Bone marrow (tissue), 2 donors: ENCODE data around the gene GNAZ.

Experiments used
- DNase-seq, 2 donors: peaks; one replicate each; lab custom pipeline; 2025; lab: John Stamatoyannopoulos, UW

GNAZ gene

DNA sequence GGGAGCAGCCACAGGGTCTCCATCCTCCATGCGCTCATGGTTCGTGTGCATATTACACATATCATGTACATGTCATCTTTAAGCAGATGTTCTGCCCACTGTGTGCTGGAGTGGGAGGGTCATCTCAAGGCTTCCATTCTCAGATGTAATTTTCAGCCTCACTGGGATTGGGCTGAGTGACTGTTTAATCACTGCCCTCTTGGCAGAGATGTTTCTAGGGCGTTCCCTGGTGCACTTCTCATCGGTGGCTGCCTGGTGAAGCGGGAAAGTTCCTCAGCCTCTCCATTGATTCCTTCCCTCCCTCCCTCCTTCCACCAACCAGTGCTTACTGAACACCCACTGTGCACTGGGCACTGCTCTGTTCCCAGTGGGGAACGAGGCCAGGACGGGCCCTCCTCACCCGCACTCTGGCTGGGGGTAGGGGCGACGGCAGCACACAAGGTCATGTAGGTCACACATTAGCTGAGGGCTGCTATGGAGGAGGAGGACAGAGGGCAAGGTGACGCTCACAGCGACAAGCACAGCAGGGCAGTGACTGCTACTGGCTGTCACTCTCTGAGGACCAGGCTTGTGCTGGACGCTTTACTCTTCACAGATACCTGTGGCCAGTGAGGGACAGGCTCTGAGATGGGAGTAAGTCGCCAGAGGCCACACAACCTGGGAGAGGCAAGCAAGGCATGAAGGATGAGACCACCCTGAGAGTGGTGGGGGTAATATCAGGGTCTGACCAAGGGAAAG lies 22.9 kb downstream of the GNAZ start:
- DNase-seq, result no peak

DNA sequence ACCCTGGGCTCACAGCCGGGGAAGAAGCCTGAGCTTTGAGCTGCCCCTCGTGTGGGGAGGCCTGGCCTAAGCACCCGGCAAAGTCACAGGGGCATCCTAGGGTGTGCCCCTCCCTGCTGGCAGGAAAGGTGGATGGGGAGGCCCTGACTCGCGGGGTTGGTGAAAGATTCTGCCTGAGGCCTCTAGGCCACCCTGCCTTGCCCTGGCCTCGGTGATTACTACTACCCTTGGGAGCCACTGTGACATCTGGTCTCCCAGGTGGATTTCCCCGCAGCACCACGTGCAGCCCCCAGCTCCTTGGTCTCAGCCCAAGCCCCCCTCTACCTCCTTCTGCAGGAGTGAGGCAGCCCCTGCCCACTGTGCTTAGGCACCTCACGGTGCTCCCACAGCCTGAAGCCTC lies 23.9 kb downstream of the GNAZ start:
- no peak for DNase-seq

DNA sequence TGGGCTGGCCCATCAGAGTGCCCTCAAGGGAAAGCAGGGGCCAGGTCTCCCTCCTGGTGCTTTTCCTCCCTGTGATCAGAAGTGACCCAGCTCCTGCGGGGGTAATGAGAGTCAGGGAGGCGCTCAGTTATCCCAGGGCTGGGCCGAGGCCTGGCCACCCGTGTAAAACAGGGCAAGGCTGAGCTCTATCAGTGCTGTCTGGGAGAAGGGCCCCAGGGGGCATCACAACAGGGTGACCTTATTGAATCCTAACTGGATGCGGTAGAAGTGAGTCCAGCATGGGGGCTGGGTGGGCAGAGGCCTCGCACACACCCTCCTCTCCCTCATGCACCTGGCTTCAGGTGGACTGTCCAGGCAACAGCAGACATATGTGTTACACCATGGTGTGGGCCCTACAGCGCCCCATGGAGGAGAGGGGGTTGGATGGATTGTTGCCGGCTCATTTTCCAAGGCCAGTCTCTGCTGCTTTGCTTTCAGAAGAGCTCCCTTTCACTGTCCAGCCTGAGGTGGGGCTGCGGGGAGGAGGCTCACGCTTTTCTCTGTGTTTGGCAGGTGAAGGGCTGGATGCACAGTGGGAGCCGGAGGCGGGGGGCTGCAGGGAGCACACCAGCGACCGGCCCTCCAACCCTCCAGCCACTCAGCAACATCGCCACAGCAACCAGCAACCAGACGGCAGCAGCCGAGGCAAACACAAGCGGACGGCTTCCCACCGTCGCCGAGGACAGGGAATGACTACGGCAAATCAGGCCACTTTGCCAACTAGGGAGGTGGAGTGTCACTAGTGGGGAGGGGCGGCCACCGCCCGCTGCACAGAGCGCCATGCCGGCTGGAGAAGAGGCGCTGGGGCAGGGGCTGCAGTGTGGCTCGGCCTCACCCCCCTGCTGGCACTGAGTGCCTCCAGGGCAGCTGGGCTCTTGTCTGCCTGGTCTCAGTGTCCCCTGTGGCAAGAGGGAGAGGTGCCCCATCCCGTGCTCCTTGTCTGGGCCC lies 24.7 kb downstream of the GNAZ start:
- no peak for DNase-seq

DNA sequence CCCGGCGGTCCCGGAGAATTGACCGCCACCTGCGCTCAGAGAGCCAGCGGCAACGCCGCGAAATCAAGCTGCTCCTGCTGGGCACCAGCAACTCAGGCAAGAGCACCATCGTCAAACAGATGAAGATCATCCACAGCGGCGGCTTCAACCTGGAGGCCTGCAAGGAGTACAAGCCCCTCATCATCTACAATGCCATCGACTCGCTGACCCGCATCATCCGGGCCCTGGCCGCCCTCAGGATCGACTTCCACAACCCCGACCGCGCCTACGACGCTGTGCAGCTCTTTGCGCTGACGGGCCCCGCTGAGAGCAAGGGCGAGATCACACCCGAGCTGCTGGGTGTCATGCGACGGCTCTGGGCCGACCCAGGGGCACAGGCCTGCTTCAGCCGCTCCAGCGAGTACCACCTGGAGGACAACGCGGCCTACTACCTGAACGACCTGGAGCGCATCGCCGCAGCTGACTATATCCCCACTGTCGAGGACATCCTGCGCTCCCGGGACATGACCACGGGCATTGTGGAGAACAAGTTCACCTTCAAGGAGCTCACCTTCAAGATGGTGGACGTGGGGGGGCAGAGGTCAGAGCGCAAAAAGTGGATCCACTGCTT lies 25.5 kb downstream of the GNAZ start:
- DNase-seq, result no peak

DNA sequence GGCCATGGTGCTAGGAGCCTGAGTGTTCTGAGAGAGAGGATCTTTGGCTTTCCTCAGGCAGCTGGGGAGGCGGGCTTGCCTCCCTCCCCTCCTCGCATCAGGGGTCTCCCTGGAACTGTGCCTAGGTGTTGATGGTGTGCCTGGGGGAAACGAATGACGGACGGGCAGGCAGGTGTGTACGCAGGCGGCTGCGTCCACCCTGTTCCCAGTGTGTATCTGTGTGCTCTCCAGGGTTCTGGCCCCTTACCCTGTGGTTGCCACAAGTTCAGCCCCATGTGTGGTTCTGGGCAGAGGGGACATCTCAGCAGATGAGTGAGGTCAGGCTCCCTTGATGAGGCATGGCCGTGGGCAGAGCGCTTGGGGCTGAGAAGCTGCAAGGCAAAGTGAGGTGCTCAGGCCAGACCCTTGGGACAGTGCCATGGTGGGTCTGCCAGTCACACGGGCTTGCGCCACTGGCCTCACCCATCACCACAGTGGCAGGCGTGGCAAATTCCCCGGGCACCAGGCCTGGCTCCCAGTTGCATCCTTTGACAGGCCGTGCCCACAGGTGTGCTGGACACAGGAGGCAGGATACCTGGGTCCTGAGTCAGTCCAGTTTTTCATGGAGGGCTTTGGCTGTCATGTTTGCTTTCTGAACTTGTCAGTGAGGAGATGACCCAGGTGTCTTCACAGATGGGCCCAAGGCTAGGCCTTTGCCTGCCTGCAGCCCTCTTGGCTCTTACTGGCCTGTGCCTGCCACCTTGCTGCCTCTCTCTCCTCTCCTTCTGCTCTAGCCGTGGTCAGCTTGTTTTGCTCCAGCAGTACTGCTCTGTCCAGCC lies 27.3 kb downstream of the GNAZ start:
- DNase-seq, result no peak

DNA sequence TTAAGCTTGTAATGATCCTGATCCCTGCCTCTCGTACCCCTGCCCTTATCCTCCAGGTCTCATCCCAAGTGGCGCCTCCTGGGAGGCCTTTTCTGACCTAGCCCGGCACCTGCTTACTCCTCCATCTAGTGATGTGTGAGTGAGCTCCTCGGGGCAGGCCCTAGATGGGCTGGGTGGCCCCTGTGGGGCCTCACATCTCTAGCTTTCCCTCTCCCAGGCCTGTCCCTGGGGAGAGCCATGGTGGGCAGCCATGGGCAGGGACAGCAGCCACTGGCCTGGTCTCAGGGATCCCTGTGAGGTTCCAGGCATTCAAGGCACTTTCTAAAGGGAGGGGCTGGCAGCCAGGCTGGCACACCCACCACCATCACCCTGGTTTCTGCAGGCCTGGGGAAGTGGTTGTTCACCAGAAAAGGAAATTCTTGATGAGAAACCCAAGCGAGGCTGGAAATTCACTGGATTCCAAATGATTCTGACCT lies 27.9 kb downstream of the GNAZ start:
- no peak for DNase-seq

DNA sequence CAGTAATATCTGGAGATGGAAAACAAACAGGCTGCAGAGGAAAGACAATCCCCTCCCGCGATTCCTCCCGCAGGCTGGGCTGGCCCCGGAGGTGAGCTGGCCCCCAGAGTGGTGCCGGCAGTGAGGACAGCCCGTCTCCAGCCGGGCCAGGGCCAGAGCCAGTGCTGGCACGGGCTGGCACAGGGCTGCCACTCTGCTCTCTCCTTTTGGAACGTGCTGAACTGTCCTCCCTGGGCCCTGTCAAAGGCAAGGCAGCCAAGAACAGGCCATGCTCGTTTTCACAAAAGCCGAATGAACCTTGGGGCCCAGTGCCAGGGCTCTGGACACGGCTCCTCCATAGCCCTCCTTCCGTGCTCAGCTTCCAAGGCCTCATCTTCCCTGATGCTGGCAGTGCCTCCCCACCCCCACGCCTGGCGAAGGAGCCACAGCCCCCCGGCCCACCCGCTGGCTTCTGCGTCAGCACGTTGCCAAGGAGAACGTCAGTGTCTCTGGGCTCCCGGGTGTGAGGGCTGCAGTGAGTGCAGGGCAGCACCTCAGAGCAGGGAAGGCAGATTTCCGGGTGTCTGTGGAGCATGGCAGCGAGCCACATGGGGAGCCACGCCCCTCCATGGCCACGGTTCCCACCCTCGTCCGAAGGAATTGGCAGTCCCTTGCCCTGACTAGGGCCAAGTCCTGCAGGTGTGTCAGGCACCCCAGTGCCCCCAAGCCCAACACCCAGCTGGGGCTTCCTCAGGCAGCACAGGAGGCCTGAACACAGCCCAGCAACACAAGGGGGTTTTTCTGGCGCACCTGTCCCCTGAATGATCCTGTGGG lies 28.6 kb downstream of the GNAZ start:
- no peak for DNase-seq

DNA sequence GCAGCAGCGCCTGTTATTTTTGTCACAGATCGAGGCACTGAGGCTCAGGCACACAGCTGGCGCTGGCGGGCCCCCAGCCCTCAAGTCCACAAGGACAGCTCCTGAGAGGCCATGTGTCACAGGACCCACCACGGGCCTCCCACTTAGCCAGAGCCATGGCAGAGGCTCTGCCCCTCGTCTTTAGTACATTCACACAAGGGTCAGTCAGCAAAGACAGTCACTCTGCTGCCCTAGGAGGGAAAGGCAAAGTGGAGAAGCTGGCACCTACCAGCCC lies 29.1 kb downstream of the GNAZ start:
- DNase-seq, result no peak

DNA sequence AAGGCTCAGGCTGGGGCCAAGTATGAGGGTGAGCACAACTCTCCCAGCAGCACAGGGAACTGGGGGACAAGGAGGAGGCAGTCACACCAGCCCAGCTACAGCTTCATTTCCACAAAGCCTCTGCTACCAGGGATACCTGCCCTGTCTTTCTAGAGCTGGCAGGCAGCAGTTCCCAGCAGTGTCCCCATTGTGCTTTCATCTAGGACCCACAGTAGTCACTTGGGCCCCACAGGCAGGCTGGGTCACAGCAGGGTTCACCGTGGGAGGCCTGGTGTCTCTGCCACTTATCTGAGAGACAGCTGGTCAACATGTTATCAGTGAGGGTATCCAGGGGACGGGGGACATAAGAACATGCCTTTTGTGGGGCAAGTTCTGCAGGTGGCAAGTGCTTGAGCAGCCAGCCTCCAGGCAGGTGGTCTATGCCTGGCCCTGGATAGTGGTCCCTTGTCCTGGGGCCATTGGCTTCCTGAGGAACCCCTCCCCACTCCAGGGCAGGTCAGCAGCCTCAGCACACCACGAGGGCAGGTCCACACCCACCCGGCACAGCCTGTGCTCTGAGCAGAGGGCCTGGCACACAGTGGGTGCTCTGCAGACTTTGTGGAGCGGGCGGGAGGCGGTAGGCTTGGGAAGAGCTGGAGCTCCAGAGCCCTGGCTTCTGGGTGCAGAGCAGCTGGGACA lies 29.9 kb downstream of the GNAZ start:
- no peak for DNase-seq

DNA sequence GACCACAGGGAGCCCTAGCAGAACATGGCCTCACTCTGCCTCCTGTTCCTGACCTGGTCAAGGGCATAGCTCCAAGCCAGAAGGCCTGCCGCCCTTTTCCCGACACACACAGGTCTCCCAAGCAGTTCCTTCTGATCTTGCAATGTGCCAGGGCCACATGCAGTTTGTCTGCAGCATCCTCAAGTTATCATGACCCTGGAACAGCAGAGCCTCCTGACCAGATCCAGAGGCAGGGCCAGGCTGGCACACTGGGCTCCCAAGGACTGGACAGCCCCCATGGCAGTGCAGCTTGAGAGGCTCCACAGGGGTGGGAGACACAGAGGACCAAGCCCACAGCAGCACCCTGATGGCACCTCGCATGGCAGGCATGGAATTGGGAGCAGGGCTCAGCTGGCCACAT lies 31.2 kb downstream of the GNAZ start:
- no peak for DNase-seq

DNA sequence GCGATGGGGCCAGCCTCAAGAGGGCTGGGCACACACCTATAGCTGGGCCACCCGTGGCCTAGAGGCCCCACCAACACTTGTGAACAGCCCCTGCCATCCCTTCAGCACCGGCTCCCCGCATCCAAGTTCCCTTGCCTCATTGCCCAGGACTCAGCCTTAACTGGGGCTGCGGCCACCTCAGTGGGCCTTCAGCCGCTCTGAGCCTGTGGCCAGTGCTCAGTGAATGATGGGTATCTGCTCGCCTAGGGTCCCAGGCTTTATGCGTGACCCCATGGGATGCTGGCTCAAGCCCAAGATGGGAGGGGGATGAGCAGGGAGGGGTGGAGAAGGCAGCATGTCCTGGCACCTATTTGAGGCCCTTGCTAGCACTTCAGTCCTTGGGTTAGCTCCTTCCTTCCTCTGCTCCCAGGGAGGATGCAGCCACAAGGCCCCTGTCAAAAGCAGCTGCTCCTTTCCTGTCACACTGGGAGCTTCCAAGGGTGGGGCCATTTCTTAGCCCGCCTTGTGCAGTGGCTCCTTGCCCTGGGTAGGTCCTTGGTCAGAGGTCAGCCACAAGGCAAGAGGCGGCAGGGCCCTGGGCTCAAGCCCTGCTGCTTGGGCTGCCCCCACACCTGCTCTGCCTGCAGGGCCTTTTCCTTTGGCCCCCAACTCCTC lies 31.8 kb downstream of the GNAZ start:
- no peak for DNase-seq

DNA sequence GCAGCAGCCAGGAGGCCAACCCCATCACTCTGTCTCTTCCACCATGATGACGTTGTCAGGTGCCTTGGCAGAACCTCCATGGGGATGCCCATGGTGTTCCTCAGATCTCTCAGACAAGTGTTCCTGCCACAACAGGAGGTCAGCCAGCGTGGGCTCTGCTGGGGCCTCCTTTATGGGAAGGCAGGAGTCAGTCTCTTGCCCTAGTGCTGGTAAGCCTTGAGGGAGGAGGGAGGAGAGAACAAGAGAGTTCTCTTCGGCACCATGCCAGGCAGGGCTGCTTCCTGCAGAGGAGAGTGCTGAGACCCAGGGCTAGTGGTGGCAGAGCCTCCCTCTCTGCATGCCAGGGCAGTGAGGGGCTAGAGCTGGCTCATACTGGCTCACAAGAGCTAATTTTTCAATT lies 32.5 kb downstream of the GNAZ start:
- no peak for DNase-seq

DNA sequence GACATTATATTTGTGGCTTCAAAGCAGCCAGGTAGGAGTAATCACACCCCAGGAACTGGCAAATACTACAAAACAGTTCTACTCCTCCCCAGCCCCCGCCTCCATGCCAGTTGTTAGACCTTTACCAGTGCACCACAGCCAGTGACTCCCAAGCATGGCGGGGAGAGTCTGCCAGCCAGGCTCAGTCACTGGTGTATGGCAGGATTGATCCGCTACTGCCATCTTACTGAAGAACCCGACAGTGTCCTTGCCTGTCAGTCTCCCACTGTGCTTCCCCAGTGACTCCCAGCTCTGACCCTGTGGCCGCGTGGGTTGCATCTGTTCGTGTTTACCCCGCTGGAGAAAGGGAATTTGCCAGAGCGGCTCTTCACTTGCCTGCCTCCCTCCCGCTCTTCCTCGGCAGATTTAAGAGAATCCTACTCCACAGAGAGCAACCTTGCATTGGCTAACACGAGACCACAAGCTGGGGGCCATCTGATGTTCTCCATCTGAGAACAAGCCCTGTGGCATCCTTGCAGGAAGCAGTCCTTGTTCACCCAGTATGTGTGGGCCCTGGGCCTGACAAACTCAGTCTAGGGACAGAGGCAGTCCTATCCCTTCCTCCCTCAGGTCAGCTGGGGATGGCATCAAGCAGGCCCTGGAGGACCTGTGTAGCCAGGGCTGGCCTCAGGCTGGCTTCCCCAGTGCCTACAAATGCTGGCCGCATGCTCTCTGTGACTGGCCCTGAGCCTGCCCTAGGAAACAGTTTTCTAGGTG lies 33.1 kb downstream of the GNAZ start:
- DNase-seq, result no peak

DNA sequence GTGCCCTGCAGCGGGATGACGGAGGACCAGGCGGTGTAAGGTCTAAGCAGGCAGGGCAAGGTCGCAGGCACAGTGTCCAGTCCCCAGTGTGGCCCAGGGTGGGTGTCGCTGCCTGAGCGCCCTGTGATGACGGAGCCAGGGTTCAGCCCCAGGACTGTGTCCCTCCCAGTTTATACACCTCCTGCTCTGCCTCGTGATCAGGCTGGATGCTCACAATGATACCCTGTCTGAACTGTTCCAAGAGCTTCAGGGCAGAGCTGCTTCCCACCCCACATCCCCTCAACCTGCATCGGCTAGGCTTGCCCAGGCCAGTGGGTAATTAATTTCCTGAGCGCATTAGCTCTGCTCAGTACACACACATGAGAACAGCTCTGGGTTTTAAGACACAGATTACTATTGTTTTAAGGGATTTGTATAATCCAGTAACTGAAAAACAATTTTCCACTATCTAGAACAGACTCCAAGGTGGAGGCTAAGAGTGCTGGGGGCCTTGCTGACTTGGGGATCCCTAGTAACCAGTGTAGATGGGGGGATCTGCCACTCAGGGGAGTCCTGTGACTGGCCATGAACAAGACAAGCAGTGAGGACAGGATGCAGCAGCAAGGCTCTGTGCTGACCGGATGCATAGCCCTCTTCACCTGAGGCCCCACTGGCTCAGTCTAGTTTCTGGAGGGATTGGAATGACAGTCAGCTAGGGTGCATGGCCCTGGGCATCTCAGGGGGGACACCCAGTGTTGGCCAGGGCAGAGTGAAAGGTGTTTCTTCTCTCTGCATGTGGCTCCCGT lies 34.1 kb downstream of the GNAZ start:
- DNase-seq, result no peak

DNA sequence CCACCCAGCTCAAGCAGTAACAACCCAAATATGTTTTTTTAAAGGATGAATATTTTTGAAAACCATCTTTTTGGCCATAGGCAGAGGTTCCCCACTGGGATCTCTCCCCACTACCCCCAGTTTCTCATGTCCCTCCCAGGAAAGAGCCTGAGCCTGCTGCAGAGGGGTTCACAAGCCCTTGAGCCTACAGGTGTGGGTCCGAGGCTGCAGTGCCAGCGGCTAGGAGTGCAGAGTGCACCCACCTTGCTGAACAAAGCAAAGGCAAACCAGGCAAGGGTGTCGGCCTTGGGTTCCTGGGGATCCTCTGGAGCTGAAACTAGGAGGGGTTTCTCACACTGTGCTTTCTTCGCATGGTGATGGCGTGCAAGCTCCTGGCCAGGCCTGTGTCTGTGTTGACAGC lies 35.0 kb downstream of the GNAZ start:
- DNase-seq, result no peak

DNA sequence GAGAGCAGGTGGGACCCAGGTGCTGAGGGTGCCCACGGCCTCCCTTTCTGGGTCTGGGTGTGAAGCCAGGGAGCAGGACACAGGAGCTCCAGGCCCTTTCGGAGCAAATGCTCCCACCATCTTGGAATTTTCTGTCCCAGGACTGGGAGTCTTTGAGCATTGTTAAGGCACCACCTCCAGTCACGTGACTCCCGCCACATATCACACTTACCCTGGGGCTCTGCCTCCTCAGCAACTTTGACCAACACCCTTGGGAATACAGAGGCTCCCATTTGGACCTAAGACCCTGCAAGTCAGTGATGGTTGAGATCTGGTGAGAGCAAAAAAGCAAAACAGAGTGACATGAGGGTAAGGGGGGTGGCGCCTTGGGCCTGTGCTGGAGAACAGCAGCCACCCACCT lies 35.6 kb downstream of the GNAZ start:
- no peak for DNase-seq

DNA sequence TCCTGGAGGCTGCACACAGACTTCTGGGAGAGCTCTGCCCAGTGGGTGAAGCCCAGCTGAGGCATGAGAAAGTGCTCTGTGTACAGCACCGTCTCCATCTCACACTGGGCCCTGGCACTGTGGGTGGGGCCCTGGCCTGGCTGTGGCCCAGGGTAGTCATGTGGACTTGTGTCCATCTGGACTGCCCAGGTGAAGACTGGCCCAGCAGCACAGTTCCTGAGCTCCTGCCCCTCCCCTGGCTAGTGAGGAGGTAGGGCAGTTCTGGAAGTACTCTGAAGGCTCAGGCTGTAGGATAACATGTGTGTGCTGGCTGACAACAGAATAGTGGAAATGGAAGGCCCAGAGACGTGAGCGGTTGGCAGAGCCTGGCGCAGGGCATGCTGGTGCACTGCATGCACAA lies 36.0 kb downstream of the GNAZ start:
- DNase-seq, result no peak

DNA sequence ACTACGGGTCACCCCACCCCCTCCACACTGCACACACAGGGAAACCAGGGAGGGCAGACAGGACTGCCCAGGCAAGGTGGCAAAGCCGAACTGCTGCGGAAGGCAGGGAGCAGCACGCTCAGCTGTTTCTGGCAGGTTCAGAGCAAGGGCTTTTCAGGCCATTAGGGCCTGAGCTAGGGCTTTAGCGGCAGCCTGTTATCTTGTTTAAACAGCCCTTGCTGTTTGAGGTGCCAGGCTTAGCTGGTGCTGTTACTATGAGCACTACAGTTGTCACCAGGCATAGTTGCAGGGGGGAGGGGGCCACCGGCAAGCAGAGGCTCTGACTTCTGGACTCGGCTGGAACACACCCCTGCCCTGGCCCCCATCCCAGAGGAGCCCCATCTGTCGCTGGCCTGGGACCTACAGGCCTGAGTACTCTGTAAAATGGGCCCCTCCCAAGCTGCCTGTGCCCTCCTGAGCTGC lies 36.6 kb downstream of the GNAZ start:
- DNase-seq, result no peak
